Activated CD4-positive, alpha-beta T cell treated with anti-CD3 and anti-CD28 coated beads for 1 hour (primary cell): ENCODE data around the gene SLC22A12.
A peak's percentile ranks its signal among the peaks of the same experiment; 100 is the strongest.
"Not testable (repeated sequence)": the region's sequence is repeated elsewhere in the genome, so short reads cannot be mapped to it uniquely, and the experiment has no call there.

Source experiments
- DNase-seq: peaks from one replicate; pipeline ENCODE4 v3.0.0-alpha.2; 2020

SLC22A12 gene

GRCh38 chr11:64590763-64591221 lies at the start of gene SLC22A12:
Gene SLC22A12 (plus strand): TSS chr11:64591220. CDS start chr11:64591557, 337 bp downstream.
- DNase-seq, result no peak

DNA sequence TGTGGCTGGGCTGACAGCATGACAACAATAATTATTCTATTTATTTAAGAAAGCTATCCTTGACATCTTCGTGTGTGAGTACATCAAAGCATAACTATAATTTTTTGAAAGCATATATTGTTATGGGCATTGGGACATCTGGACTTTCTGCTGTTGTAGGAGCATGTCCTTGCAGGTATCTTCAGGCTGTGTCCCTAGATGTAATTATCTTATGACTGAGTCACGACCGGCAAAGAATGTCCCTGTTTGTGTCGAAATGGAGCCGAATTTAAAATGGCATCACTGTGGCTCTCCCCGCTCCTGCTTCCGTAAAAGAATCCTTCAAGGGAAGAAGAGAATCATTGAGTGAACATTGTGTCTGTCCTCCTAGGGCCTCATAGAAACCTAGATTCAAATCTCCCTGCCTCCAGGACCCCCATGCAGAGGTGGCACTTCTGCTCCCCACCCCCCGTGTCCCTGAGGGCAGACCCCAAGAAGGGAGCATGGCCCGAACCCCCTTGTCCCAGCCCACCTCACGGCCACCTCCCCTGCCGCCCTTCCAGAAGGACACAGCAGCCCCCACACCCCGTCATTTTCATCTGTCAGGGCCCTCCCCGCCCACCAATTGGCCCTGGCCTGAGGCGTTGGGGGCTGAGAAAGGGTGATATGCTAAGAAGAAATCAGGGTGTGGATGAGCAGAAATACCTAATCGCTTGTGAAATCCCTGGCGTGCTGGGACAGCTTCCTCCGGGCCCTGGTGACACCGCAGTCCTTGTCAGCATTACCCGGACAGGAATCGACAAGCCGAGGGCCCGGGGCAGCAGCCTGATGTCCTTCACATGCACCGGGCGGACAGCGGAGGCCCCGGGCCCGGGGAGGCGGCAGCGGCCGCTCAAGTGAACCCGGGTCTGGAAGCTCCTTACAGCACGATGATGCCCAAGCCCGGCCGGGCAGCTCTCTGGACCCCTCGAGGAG lies 48.6 kb upstream of the SLC22A12 start:
- no peak for DNase-seq

DNA sequence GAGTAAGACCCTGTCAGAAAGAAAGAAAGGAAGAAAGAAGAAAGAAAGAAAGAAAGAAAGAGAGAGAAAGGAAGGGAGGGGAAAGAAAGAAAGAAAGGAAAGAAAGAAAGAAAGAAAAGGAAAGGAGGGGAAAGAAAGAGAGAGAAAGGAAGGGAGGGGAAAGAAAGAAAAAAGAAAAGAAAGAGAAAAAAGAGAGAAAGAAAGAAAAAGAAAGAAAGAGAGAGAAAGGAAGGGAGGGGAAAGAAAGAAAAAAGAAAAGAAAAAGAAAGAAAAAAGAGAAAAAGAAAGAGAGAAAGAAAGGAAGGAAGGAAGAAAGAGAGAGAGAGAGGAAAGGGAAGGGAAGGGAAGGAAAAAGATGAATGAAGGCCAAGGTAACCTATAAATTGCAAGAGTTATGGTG lies 47.2 kb upstream of the SLC22A12 start:
- no peak for DNase-seq

GRCh38 chr11:64544616-64545296 lies 46.3 kb upstream of the SLC22A12 start:
- DNase-seq, result no peak

DNA sequence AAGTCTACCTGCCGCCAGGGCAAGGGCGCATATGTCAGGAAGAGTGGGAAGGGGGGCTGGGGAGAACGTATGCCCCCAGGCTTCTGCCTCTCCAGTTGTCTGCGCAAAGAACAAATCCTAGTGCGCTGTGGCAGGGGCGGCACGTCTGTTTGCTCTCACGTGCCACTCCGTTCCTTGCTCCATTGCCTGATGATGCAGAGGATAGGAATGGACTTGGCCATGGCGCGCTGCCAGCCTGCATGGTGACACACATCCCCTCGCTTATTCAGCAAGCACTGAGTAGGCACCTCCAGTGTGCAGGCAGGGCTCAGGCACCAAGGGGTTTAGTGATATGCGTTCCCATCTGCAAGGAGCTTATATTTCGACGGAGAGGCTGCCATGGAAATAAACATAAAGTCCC lies 45.4 kb upstream of the SLC22A12 start:
- DNase-seq, result no peak

DNA sequence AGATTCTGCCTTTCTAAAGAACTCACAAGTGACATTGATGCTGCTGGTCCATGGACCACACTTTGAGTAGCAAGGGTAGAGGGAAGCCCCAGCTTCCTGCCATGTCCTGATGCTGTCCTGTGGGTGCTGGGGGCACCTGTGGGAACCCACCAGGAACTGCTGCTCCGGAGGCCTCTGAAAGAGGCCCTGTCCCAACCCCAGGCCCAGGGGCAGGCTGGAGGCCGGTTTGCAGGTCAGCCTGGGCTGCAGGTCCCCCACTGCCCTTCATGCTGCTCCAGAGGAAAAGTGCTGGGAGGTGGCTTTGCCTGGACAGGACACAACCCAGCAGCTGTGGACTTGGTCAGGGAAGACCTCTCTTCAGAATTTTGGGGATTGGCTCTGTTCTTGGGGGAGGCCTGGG lies 44.8 kb upstream of the SLC22A12 start:
- no peak for DNase-seq

GRCh38 chr11:64546600-64546999 lies 44.4 kb upstream of the SLC22A12 start:
- DNase-seq, result no peak

DNA sequence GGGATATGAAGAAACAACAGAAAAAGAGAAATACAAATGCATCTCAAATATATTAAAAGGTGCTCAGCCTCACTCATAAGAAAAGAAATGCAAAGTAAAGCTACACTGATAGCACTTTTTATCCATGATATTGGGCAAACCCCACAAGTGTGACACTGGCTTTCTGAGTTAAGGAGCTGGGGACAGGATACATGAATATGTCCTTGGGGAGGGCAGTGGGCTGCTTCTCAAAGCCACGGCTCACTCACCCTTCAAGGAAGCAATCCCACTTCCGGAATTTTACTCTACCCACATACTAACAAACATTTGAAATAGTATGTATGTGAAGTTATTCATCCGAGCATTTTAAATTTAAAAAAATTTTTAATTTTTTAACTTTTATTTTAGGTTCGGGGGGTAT lies 41.1 kb upstream of the SLC22A12 start:
- DNase-seq, result no peak

DNA sequence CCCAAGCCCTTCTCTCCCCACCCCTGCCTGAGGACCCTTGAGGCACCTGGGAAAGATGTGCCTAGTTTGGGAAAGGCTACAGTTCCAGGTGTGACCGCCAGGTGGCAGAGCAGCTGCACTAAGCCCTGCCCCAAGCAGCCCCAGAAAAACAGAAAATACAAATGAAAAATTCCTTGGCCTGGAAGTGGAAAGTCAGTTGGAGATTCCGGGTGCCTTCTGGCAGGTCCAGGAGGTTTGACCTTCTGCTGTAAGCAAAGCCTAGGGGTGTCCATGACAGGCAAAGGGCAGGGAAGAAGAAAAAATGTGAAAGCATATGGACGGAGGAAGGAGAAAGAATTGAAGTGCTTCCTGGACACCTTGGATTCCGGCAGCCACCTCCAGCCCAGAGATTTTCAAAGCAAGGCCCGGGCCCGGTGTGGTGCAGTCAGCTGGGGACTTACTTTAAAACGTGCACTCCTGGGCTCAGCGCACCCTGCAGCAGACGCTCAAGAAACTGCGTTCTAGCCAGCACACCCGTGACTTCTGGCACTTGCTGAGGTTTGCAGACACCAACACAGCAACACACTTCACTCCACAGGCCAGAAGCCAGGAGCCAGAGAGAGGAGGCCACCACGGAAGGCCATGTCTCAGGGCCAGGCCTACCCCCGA lies 37.3 kb upstream of the SLC22A12 start:
- DNase-seq, result peak; percentile 25

GRCh38 chr11:64556044-64556720 lies 34.8 kb upstream of the SLC22A12 start:
- no peak for DNase-seq

DNA sequence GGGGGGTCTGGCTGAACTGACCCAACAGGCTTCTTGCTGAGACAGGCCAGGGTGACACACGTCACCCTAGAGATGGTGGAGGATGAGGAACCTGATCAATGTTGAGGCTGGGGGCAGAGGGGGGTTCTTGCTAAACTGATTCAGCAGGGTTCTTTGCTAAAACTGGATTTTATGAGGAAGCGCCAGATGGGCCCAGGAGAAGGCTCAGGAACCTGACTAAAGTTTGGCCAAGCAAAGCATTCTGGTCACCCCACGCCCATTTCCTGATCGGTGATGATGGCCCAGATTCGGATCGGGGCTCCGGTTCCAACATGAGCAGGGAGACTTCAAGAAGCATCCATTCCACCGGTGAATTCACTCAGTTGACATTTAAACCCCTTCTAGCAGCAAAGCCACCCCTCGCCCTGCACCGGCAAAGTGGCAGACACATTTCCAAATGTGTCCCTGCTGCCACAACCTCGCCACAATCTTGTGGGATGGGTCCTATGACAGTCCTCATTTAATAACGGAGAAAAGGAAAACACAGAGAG lies 34.2 kb upstream of the SLC22A12 start:
- DNase-seq, result no peak

GRCh38 chr11:64558065-64558745 lies 32.8 kb upstream of the SLC22A12 start:
- no peak for DNase-seq

DNA sequence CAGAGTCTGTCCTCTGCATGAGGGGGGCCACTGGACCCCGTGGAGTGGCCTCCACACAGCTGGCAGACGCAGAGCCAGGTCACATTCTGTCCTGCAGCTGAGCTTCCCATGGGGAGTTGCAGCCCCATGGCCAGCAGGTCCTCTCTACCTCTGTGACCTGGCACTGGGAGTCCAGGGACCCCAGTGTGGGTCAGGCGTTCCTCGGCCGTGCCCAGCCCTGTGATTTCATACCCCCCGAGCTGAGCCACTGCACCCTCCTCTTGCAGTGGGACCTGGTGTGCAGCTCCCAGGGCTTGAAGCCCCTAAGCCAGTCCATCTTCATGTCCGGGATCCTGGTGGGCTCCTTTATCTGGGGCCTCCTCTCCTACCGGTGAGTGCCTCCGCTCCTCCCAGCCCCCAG lies 32.2 kb upstream of the SLC22A12 start:
- no peak for DNase-seq

DNA sequence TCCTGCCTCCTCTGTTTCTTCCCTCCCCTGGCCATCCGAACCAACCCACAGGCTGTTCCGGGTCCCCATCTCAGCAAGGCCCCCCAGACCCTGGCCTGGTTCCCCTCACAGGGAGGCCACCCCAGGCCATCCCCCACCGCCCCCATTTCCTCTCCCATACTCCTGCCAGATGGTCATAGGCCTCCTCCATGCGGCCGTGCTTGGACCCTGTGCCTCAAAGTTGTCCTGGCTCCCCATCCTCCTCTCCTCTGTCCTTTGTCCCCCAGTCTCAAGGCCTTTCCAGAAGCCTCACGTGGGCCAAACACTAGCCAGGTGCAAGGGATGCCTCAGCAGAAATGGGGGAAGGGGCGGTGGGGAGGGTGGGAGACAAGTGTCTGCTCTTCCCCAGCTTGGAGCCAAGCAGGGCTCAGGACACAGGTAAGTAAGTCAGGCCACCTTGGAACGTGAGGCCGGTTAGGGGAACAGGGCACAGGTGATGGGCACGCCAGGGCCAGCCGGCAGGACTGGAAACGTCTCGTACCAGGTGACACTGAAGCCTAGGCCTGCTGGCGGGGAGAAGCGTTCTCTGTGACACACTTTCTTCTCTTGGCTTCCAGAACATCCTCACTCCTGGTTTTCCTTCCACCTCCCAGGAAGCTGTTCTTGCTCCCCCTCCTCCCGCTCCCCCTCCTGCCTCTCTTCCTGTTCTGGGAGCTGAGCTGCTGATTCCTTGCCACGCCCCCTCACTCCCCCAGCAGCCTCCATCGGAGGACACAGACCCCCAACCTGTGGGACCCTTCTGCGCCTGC lies 31.5 kb upstream of the SLC22A12 start:
- no peak for DNase-seq

GRCh38 chr11:64560139-64560771 lies 30.8 kb upstream of the SLC22A12 start:
- DNase-seq, result no peak

DNA sequence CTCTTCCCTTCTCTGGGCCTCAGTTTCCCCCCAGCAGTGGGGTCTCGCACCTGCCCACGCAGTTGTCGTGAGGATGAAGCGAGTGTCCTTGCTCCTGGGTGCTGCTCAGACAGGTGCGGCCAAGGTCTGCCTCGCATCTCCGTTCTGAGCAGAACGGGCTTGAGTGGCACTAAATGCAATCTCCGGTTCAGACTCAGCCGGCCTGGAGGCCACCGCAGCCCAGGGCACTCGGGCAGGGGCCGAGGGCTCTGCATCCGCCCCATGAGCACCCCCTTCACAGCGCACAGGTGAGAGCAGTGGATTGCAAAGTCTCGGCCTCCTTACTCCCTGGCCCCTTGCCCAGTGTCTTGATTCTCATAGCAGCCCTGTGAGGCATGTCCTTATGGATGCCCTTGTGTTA lies 30.1 kb upstream of the SLC22A12 start:
- DNase-seq, result no peak

DNA sequence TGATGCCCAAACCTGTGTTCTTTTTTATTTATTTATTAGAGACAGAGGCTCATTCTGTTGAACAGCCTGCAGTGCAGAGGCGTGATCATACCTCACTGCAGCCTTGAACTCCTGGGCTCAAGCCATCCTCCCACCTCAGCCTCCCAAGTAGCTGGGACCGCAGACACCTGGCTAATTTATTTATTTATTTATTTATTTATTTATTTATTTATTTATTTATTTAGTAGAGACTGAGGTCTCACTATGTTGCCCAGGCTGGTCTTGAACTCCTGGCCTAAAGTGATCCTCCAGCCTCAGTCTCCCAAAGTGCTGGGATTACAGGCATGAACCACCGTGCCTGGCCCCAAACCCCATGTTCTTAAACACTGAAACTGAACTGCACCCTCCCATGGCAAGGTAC lies 29.6 kb upstream of the SLC22A12 start:
- not testable (repeated sequence) for DNase-seq

- no peak for DNase-seq
Observed at GRCh38 chr11:64561984-64562722, 28.9 kb upstream of the SLC22A12 start.

DNA sequence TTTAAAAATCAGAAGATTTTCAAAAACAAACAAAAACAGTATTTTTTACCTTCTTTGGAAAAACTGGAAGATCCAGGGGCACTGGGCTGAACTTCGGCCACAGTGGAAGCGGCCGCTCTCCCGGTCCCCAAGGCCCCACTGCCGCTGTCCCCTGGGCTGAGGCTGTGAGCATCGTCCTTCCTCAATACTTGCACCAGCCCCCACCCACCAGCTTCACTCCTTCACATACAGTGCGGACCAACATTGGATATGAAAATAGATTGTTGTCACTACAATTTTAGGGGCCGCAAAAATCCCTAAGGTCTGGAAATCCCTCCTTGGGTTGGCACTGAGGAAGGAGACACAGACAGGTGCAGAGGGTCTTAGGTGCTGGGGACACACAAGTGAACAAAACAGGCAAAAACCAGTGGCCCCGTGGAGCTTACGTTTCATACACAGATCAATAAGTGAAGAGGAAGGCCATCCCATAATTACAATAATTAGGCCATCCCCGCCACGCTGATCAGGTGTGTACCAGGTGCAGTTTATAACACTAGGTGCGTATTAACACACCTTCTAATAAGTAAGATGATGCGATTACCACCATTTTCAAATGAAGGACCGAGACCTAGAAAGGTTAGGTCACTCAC lies 28.2 kb upstream of the SLC22A12 start:
- DNase-seq, result no peak
